ENCODE data around the gene A1BG.

The A1BG gene

DNA sequence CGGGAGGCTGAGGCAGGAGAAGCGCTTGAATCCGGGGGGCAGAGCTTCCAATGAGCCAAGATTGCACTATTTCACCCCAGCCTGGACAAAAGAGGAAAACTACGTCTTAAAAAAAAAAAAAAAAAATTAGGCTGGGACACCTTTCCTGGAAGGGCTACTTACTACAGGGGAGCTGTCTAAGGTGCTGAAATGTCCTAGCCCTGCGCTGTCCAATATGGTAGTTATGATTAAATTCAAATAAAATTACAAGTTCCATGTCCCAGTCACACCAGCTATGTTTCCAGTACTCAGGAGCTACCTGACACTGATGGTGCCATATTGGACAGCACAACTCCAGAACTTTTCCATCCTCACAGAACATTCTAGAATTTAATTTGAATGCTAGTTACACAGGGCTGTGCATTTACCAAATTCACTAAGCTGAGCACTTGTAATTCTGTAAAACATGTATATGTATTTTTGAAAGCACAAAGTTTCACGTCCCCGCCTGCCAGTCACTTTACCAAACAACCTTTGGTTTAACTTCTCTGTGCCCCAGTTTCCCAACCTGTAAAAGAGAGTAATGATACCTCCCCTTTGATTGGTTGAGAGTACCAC, 35.7 kb downstream of the A1BG start:
- H3K4me3 ChIP-seq (ENCODE audit: low read length, poor library complexity, severe bottlenecking): no peak overlapping the region
- H3K36me3 ChIP-seq (ENCODE audit: insufficient read depth, low read length): peaks cover 28% of the 10 kb centered on the region; the same call in 1 of the 2 replicates
- H3K9me3 ChIP-seq (ENCODE audit: insufficient read depth, low read depth, low read length): no peaks in the 10 kb centered on the region
- H3K9ac ChIP-seq (ENCODE audit: low read depth, low read length, poor library complexity, severe bottlenecking): no peak overlapping the region
- H3K27me3 ChIP-seq (ENCODE audit: insufficient read depth, low read length, poor library complexity, severe bottlenecking): no peaks in the 10 kb centered on the region
- no peak for TF ChIP-seq EZH2phosphoT487 (IDR thresholded peaks at IDR 0.05; ENCODE audit: borderline replicate concordance)
- TF ChIP-seq, protein P1, sequence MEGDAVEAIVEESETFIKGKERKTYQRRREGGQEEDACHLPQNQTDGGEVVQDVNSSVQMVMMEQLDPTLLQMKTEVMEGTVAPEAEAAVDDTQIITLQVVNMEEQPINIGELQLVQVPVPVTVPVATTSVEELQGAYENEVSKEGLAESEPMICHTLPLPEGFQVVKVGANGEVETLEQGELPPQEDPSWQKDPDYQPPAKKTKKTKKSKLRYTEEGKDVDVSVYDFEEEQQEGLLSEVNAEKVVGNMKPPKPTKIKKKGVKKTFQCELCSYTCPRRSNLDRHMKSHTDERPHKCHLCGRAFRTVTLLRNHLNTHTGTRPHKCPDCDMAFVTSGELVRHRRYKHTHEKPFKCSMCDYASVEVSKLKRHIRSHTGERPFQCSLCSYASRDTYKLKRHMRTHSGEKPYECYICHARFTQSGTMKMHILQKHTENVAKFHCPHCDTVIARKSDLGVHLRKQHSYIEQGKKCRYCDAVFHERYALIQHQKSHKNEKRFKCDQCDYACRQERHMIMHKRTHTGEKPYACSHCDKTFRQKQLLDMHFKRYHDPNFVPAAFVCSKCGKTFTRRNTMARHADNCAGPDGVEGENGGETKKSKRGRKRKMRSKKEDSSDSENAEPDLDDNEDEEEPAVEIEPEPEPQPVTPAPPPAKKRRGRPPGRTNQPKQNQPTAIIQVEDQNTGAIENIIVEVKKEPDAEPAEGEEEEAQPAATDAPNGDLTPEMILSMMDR (conservative IDR thresholded peaks at IDR 0.05; ENCODE audit: low read length): no peak
- no peak overlapping the region for H2AFZ ChIP-seq (ENCODE audit: low read length)
- H3K9me2 ChIP-seq (replicated peaks; ENCODE audit: low read depth, low read length): no peaks in the 10 kb centered on the region
- no peak overlapping the region for H3K4me2 ChIP-seq (ENCODE audit: low read depth, low read length, poor library complexity, severe bottlenecking)
- no peaks in the 10 kb centered on the region for H4K20me1 ChIP-seq (ENCODE audit: insufficient read depth, low read length, poor library complexity, severe bottlenecking)
- H3K79me2 ChIP-seq (ENCODE audit: insufficient read depth, low read length): no peaks in the 10 kb centered on the region
- H3K4me1 ChIP-seq (ENCODE audit: insufficient read depth, low read length, poor library complexity, severe bottlenecking): no peaks in the 10 kb centered on the region
- H3F3A ChIP-seq (ENCODE audit: low read depth): no peaks in the 10 kb centered on the region

DNA sequence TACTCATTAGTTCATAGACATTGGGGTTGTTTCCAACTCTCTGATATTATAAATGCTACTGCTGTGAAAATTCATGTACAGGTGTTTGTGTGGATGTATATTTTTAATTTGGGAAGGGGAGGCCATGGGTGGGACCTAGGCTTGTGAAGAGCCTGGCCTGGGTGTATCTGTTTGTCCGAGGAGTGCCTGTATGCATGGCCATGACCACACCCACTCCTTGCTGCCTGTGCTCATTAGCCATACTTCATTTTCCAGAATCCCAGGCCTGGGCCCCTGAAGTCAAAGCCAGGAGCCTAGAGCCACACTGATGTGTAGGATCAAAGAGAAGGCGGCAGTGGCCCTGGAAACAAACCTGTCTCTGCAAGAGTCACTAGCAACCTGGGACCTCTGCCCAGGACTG, 37.7 kb downstream of the A1BG start:
- Histone ChIP-seq H3K9me2 (replicated peaks; ENCODE audit: low read depth, low read length) (no peaks in the 10 kb centered on the region), H3K27me3 (ENCODE audit: insufficient read depth, low read length, poor library complexity, severe bottlenecking) (no peaks in the 10 kb centered on the region), H3K4me1 (ENCODE audit: insufficient read depth, low read length, poor library complexity, severe bottlenecking) (no peaks in the 10 kb centered on the region), H3K4me2 (ENCODE audit: low read depth, low read length, poor library complexity, severe bottlenecking) (no peak overlapping the region), H3K4me3 (ENCODE audit: low read length, poor library complexity, severe bottlenecking) (no peak overlapping the region), H3K79me2 (ENCODE audit: insufficient read depth, low read length) (peaks cover 7% of the 10 kb centered on the region), H3F3A (ENCODE audit: low read depth) (no peaks in the 10 kb centered on the region), H3K36me3 (ENCODE audit: insufficient read depth, low read length) (peaks cover 42% of the 10 kb centered on the region; the same call in 1 of the 2 replicates), H3K9me3 (ENCODE audit: insufficient read depth, low read depth, low read length) (no peaks in the 10 kb centered on the region), H4K20me1 (ENCODE audit: insufficient read depth, low read length, poor library complexity, severe bottlenecking) (peaks cover 5% of the 10 kb centered on the region), H2AFZ (ENCODE audit: low read length) (no peak overlapping the region), H3K9ac (ENCODE audit: low read depth, low read length, poor library complexity, severe bottlenecking) (no peak overlapping the region)
- no peak for TF ChIP-seq EZH2phosphoT487 (IDR thresholded peaks at IDR 0.05; ENCODE audit: borderline replicate concordance)
- TF ChIP-seq, protein P1 (conservative IDR thresholded peaks at IDR 0.05; ENCODE audit: low read length): no peak

DNA sequence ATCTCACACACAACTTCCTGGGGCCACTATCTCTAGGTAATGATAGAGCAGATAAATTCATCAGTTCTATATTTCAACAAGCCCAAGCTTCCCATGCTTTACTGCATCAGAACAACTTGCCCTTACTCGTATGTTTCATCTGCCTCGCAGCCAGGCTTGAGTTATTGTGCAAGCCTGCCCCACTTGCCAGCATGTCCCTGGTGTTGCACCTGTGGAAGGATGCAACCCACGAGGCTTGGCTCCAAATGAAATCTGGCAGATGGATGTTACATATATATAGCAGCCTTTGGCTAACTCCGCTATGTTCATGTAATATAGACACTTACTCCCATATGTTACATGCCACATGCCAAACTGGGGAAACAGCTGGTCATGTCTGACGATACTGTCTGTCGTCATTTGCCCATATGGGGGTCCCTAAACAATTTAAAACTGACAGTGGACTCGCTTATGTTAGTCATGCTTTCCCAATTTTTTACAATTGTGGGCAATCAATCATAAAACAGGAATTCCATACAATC, 41.9 kb downstream of the A1BG start:
- no peak for TF ChIP-seq EZH2phosphoT487 (IDR thresholded peaks at IDR 0.05; ENCODE audit: borderline replicate concordance)
- TF ChIP-seq, protein P1 (conservative IDR thresholded peaks at IDR 0.05; ENCODE audit: low read length): no peak

More for the DNA sequence above, 41.9 kb downstream of the A1BG start:
- Histone ChIP-seq H3K9me2 (replicated peaks; ENCODE audit: low read depth, low read length) (no peaks in the 10 kb centered on the region), H3K27me3 (ENCODE audit: insufficient read depth, low read length, poor library complexity, severe bottlenecking) (no peaks in the 10 kb centered on the region), H3K9ac (ENCODE audit: low read depth, low read length, poor library complexity, severe bottlenecking) (no peak overlapping the region), H2AFZ (ENCODE audit: low read length) (no peak overlapping the region), H3K4me2 (ENCODE audit: low read depth, low read length, poor library complexity, severe bottlenecking) (no peak overlapping the region), H3K36me3 (ENCODE audit: insufficient read depth, low read length) (peaks cover 54% of the 10 kb centered on the region; the same call in 1 of the 2 replicates), H3K4me1 (ENCODE audit: insufficient read depth, low read length, poor library complexity, severe bottlenecking) (peaks cover 31% of the 10 kb centered on the region), H3F3A (ENCODE audit: low read depth) (no peaks in the 10 kb centered on the region), H3K4me3 (ENCODE audit: low read length, poor library complexity, severe bottlenecking) (no peak overlapping the region), H3K9me3 (ENCODE audit: insufficient read depth, low read depth, low read length) (no peaks in the 10 kb centered on the region), H4K20me1 (ENCODE audit: insufficient read depth, low read length, poor library complexity, severe bottlenecking) (peaks cover 26% of the 10 kb centered on the region), H3K79me2 (ENCODE audit: insufficient read depth, low read length) (peaks cover 41% of the 10 kb centered on the region)

All from Loucy (cell line).